Measurements from ENCODE around the gene PAGR1. TPM values are rescaled to one million over a fixed set of nuclear protein-coding genes. Genes with fewer than 3 reads are reported as not detected.
A peak's percentile ranks its signal among the peaks of the same experiment; 100 is the strongest.

PAGR1 gene
- total RNA-seq, 1 experiment from 2014 or later: 63.4 TPM

DNA sequence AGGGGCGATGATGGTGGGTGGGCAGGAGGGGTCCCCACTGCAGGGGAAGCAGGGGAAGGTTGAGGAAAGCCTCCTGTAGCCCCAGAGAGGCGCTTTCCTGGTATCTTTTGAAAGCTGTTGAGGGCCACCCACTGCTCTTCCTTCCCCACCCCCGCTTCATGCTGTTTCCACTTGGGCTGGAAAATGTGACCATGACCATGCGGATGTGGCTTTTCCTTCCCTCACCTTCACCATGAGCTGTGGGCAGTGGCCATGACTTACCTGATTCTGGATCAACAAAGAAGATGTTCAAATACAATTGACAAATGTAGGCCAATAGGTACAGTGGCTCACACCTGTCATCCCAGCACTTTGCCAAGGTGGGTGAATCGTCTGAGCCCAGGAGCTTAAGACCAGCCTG lies 18.1 kb downstream of the PAGR1 start:
- no peak for DNase-seq (ENCODE audit: low read depth)

DNA sequence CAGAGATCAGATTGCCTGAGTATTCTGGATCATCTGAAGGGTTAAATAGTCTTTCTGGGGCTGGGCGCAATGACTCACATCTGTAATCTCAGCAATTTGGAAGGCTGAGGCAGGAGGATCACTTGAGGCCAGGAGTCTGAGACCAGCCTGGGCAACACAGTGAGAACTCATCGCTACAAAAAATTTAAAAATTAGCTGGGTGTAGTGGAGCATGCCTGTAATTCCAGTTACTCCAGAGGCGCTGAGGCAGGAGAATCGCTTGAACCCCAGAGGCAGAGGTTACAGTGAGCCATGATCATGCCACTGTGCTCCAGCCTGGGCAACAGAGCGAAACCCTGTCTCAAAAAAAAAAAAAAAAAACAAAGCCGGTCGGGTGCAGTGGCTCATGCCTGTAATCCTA lies 20.0 kb downstream of the PAGR1 start:
- no peak for DNase-seq (ENCODE audit: low read depth)

DNA sequence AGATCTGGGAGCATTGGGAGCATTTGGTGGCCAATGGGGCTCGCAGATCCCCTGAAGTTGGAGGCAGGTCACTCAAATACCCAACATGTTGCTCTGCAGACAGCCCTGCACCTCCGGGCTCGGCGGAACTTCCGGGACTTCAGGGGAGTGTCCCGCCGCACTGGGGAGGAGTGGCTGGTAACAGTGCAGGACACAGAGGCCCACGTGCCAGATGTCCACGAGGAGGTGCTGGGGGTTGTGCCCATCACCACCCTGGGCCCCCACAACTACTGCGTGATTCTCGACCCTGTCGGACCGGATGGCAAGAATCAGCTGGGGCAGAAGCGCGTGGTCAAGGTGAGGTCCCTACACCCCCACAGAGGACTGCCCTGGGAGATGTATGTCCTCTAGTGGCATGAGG lies 20.7 kb downstream of the PAGR1 start:
- DNase-seq (ENCODE audit: low read depth): no peak

DNA sequence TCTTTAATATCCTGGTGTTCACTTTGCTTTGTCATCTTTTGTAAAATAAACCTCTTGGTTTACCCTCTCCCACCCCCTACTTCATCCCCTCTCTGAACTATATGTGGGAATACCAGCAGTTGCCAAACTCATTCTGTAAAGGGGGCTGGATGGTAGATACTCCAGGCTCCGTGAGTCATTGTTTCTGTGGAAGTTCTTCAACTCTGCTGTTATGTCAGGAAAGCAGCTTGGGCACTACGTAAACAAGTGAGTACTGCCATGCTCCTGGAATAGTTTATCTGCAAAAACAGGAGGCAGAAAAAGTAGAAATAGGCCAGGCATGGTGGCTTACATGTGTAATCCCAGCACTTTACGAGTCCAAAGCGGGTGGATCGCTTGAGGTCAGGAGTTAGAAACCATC lies 21.9 kb downstream of the PAGR1 start:
- DNase-seq (ENCODE audit: low read depth): no peak

DNA sequence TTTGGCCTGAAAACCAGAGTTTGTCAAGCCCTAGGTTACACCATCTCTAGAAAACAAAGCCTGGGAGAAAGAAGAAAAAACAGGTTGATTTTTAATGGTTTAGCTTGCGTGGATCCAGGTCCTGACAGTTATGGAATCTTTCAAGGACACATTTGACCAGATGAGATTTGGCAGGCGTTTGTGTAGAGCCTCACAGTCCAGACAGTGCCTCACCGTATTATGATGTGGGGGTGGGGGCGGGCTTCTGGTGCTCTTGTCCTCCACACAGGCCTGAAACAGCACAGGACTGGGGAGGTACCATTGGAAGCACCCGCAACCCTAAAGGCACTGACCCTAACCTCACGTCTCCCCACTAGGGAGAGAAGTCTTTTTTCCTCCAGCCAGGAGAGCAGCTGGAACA lies 23.9 kb downstream of the PAGR1 start:
- no peak for DNase-seq (ENCODE audit: low read depth)

- no peak for DNase-seq (ENCODE audit: low read depth)
Measured at GRCh38 chr16:29840240-29840639, 24.3 kb downstream of the PAGR1 start.

GRCh38 chr16:29841631-29842030 lies 25.7 kb downstream of the PAGR1 start:
- no peak for DNase-seq (ENCODE audit: low read depth)

DNA sequence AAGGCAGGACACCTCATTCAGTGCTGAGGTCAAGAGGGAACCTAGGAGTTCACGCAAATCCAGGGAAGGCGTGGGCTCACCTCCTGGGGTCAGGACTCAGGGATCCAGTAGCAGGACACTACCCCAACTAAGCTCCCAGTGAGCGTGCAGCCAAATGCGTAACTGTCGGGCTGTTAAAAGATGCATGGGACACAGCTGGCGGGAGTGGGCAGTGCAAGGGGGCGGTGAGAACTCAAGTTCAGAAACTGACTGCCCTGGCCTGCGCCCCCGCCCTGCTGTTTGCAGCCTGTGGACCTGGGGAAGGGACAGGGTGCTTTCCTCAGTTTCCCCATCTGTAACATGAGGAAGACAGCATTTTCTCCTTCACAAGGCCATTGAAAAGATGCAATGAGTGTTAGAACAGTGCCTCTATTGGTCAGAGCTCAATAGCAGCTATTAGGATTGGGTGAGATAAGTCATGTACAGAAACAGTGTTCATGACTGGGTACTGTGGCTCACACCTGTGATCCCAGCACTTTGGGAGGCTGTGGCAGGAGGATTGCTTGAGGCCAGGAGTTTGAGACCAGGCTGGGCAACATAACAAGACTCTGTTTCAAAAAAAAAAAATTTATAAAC lies 26.9 kb downstream of the PAGR1 start:
- DNase-seq (ENCODE audit: low read depth): no peak

- DNase-seq (ENCODE audit: low read depth): no peak
Measured at GRCh38 chr16:29843931-29844330, 28.0 kb downstream of the PAGR1 start.

GRCh38 chr16:29844575-29845331 lies 28.8 kb downstream of the PAGR1 start:
- no peak for DNase-seq (ENCODE audit: low read depth)

- DNase-seq (ENCODE audit: low read depth): no peak
Measured at GRCh38 chr16:29845656-29846055, 29.7 kb downstream of the PAGR1 start.

GRCh38 chr16:29848420-29849297 lies 32.7 kb downstream of the PAGR1 start:
- peak; percentile 69 for DNase-seq (ENCODE audit: low read depth)

GRCh38 chr16:29849505-29849904 lies 33.6 kb downstream of the PAGR1 start:
- DNase-seq (ENCODE audit: low read depth): no peak

DNA sequence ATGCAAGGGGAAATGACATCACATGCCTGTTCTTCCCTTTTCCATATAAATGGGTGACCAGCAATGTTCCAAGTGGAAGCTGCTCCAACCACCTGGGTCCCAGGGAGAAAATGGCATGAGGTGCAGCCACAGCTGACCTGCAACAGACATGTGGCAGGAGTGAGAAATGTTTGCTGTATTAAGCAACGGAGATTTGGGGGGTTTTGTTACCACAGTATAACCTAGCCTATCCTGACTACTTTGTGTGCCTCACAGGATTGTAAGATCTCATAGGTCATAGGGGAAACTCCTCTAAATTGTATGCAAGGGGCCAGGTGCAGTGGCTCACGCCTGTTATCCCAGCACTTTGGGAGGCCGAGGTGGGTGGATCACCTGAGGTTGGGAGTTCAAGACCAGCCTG lies 35.0 kb downstream of the PAGR1 start:
- no peak for DNase-seq (ENCODE audit: low read depth)

DNA sequence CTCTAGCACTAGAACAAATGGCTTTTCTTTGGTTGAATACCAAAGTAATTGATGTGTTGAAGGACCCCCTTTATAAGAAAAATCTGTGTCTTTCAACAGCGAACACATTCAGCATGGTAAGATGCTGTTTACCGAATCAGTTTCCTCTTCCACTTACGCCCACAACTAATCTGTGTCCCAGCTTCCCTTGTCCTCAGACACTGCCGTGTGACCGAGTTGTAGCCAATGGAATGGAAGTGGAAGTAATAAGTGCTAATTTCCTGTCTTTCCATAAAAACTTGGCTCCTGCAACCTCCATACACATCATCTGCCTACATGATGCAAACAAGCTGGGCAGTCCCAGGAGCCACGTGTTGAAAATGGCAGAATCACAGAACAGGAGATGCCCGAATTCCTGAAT lies 36.7 kb downstream of the PAGR1 start:
- DNase-seq (ENCODE audit: low read depth): no peak

DNA sequence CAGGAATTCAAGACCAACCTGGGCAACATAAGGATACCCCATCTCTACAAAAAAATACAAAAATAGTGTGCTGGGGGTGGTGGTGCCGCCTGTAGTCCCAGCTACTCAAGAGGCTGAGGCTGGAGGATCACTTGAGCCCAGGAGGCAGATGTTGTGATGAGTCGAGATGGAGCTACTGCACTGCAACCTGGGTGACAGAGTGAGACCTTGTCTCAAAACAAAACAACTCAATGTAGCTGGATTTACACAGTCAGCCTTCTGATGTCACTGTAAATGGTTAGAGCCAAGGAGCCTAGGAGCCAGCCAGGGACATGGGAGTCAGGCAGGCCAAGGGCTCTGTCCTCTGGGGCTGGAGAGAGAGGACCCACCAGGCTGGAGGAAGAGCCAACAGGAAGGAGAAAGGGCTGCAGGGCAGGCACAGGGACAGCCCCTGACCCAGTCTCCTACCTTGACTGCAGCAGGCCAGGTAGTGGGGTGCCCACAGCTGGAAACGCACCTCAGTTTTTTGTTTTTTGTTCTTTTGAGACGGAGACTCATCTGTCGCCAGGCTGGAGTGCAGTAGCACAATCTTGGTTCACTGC lies 38.7 kb downstream of the PAGR1 start:
- DNase-seq (ENCODE audit: low read depth): peak; percentile 23

GRCh38 chr16:29857133-29857760 lies 41.3 kb downstream of the PAGR1 start:
- DNase-seq (ENCODE audit: low read depth): peak; percentile 89

DNA sequence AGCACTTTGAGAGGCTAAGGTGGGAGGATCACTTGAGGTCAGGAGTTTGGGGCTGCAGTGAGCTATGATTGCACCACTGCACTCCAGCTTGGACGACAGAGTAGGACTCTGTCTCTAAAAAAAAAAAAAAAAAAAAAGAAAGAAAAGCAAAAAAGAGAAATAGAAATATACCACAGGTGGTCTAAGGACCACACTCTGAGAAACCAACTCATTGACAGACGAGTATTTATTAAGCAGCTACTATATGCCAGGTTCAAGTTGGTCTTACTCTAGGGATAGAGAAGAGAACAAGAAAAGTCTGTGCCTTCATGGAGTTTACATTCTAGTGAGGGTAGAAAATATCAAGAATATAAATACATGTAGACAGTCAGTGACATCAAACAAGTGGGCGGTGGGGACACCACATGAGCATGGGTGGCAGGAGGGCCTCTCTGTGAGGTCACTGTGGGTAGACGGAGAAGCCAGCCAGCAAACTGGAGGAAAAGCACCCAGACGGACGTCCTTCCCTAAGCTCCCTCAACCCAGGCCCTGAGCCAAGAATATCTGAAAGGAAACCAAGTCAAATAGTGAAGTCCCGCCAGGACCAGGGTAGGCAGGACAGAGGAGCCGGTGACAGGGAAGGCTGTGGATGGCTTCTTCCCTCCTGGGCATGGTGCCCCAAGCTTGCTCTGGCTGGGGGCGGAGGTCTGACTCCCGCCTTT lies 42.3 kb downstream of the PAGR1 start:
- no peak for DNase-seq (ENCODE audit: low read depth)

DNA sequence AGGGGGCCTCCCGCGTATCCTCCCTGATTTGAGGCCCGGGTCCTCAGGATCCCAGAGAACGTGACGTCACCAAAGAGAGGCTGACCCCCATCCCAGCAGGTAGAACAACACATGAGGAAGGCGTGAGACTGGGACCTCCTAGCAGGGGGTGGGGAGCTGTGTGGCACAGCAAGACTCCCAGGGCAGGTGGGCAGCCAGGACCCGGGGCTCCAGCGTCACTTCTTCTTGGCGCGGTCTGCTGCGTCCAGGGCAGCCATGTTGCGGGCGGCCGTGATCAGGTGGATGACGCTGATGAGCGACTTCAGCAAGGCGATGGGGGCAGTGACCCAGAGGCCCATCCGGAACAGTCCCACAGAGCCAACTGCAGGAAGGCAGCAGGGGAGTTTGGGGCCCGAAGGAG lies 43.0 kb downstream of the PAGR1 start:
- no peak for DNase-seq (ENCODE audit: low read depth)

GRCh38 chr16:29860218-29860617 lies 44.3 kb downstream of the PAGR1 start:
- DNase-seq (ENCODE audit: low read depth): no peak

DNA sequence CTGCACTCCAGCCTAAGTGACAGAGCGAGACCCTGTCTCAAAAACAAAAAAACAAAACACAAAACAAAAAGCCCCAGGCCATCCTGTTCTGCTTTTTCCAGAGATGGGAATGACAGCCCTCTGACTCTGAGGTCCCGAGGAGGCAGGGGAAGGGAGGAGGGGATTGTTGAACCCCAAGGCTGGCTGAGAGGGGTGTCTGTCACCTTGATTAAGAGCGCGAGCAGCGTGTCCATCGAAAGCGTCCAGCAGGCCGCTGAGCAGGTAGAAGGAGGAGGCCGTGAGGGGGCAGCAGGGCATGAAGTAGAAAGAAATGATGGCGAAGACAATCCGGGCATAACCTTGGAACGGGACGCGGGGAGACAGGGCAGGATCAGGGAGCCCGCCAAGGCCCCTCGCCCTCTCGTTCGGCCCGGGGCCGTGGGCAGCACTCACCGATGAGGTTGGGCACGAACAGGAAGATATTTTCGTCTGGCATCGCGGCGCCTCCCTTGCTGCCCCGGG lies 46.5 kb downstream of the PAGR1 start:
- DNase-seq (ENCODE audit: low read depth): no peak

Data from LHCN-M2 (cell line).